WTC11 (cell line): Measurements from ENCODE around the gene ANGPTL3.

ENCODE experiments used
- CBFB ChIP-seq: sonication (generic); formaldehyde crosslinking; IDR thresholded peaks from 2 replicates; pipeline ENCODE4 v1.8.1; 2022; ENCODE audit warnings: mild to moderate bottlenecking, low read depth, missing genetic modification reagents
- ETV6 ChIP-seq: sonication (generic); formaldehyde crosslinking; IDR thresholded peaks from 2 replicates; pipeline ENCODE4 v1.8.1; 2022; ENCODE audit warnings: mild to moderate bottlenecking, missing genetic modification reagents
- FOXJ3 ChIP-seq: sonication (generic); formaldehyde crosslinking; IDR thresholded peaks from 2 replicates; pipeline ENCODE4 v1.9.0; 2021; ENCODE audit warnings: missing genetic modification reagents, mild to moderate bottlenecking, borderline replicate concordance
- NFYB ChIP-seq: sonication (generic); formaldehyde crosslinking; conservative IDR thresholded peaks from 2 replicates; pipeline ENCODE4 v1.8.0; 2022; ENCODE audit warnings: low read depth, missing genetic modification reagents
- SMAD3 ChIP-seq: sonication (generic); formaldehyde crosslinking; IDR thresholded peaks from 2 replicates; pipeline ENCODE4 v1.8.0; 2022; ENCODE audit warnings: missing genetic modification reagents, mild to moderate bottlenecking, borderline replicate concordance
- ZNF138 ChIP-seq: sonication (generic); formaldehyde crosslinking; conservative IDR thresholded peaks from 2 replicates; pipeline ENCODE4 v1.8.1; 2022; ENCODE audit warnings: mild to moderate bottlenecking, moderate library complexity, missing genetic modification reagents
- ZNF425 ChIP-seq: fragments of 250-450 bp; sonication (Bioruptor Pico); conservative IDR thresholded peaks from 2 replicates; pipeline ENCODE4 v1.9.0; 2021; ENCODE audit warnings: mild to moderate bottlenecking
- TF ChIP-seq, protein P1 (sequence below): fragments of 200-600 bp; IDR thresholded peaks from 2 replicates; pipeline ENCODE4 v1.8.0; 2022; ENCODE audit warnings: antibody characterized with exemption

GRCh38 chr1:62588000-62588399 is 9.3 kb upstream of the ANGPTL3 start:
- TF ChIP-seq, protein P1, sequence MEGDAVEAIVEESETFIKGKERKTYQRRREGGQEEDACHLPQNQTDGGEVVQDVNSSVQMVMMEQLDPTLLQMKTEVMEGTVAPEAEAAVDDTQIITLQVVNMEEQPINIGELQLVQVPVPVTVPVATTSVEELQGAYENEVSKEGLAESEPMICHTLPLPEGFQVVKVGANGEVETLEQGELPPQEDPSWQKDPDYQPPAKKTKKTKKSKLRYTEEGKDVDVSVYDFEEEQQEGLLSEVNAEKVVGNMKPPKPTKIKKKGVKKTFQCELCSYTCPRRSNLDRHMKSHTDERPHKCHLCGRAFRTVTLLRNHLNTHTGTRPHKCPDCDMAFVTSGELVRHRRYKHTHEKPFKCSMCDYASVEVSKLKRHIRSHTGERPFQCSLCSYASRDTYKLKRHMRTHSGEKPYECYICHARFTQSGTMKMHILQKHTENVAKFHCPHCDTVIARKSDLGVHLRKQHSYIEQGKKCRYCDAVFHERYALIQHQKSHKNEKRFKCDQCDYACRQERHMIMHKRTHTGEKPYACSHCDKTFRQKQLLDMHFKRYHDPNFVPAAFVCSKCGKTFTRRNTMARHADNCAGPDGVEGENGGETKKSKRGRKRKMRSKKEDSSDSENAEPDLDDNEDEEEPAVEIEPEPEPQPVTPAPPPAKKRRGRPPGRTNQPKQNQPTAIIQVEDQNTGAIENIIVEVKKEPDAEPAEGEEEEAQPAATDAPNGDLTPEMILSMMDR, result no peak
- no peak for TF ChIP-seq NFYB (CRISPR knock-in tag)
- no peak for TF ChIP-seq ETV6 (CRISPR knock-in tag)
- TF ChIP-seq ZNF425 (CRISPR knock-in tag), result no peak
- TF ChIP-seq CBFB, result no peak
- TF ChIP-seq SMAD3 (CRISPR knock-in tag), result no peak
- no peak for TF ChIP-seq ZNF138 (CRISPR knock-in tag)
- TF ChIP-seq FOXJ3 (CRISPR knock-in tag), result no peak
